ENCODE measurements around the gene LHB.
"Not testable (repeated sequence)": the region's sequence is repeated elsewhere in the genome, so short reads cannot be mapped to it uniquely, and the experiment has no call there.

GRCh38 chr19:49043548-49043947, 26.7 kb upstream of the LHB start, which contains the start of gene CGB5:
- not testable (repeated sequence) for TF ChIP-seq CTCF (conservative IDR thresholded peaks at IDR 0.05; ENCODE audit: low read depth, low read length); EZH2 (IDR thresholded peaks at IDR 0.05; ENCODE audit: low read length, unreplicated experiment)

All from PC-3 (cell line).